Measurements from ENCODE around the gene RTTN.

GRCh38 chr18:70148039-70148938 is 57.2 kb downstream of the RTTN start:
- TF ChIP-seq CTCF (IDR thresholded peaks at IDR 0.05; ENCODE audit: borderline replicate concordance, extremely low read depth, low read length, poor library complexity, severe bottlenecking) (no peak), EZH2 (IDR thresholded peaks at IDR 0.05; ENCODE audit: borderline replicate concordance, low read depth, low read length, severe bottlenecking) (no peak)
